H1 (cell line): ENCODE data around the gene GPC2. TPM values are rescaled to one million over a fixed set of nuclear protein-coding genes. Genes with fewer than 3 reads are reported as not detected.

ENCODE experiments used
- ASH2L ChIP-seq: fragments of 200-600, 300-600 bp; sonication (generic); IDR thresholded peaks from one replicate; pipeline ENCODE4 v1.7.1; 2017; ENCODE audit warnings: low read length
- EZH2 ChIP-seq: fragments of 200-600 bp; sonication (generic); IDR thresholded peaks from 2 replicates; pipeline ENCODE4 v1.7.1; 2012; ENCODE audit warnings: low read depth, mild to moderate bottlenecking, moderate library complexity, low read length, inconsistent platforms; ENCODE audit not compliant: severe bottlenecking
- KDM5A ChIP-seq: fragments of 200-600 bp; IDR thresholded peaks from 2 replicates; pipeline ENCODE4 v1.7.1; 2012; ENCODE audit warnings: mild to moderate bottlenecking, low read length, inconsistent platforms, mixed read lengths
- RAD21 ChIP-seq, 2 experiments: IDR thresholded peaks in 1 of 2; conservative IDR thresholded peaks in 1 of 2; 2 replicates each; pipeline ENCODE4 v1.6.1; 2011; ENCODE audit warnings: low read depth in 2 of 2, low read length in 2 of 2, improper control_type of control experiment in 1 of 2, inconsistent platforms in 1 of 2, mild to moderate bottlenecking in 1 of 2, moderate library complexity in 1 of 2
- RFX5 ChIP-seq: IDR thresholded peaks from 2 replicates; pipeline ENCODE4 v1.6.1; 2011; ENCODE audit warnings: low read depth, low read length, improper control_type of control experiment, borderline replicate concordance
- RXRA ChIP-seq: IDR thresholded peaks from 2 replicates; pipeline ENCODE4 v1.6.1; 2011; ENCODE audit warnings: low read depth, mild to moderate bottlenecking, low read length, moderate library complexity; ENCODE audit not compliant: insufficient read depth
- SRF ChIP-seq: IDR thresholded peaks from 2 replicates; pipeline ENCODE4 v1.6.1; 2011; ENCODE audit warnings: mild to moderate bottlenecking, low read depth, low read length, moderate library complexity
- TCF12 ChIP-seq: IDR thresholded peaks from 2 replicates; pipeline ENCODE4 v1.6.1; 2011; ENCODE audit warnings: low read depth, mild to moderate bottlenecking, low read length
- YY1 ChIP-seq: IDR thresholded peaks from 2 replicates; pipeline ENCODE4 v1.6.1; 2011; ENCODE audit warnings: low read depth, mild to moderate bottlenecking, low read length
- polyA plus RNA-seq, 7 experiments: library from polyadenylated mRNA; depleted of rRNA in 3 of 7; stranded (reverse) in 5 of 7; unstranded in 2 of 7; fragments of >200 nt in 5 of 7; fragments of 200-250 nt in 2 of 7; gene quantifications; 1 replicate in 5 of 7; 2 replicates in 1 of 7; 4 replicates in 1 of 7; pipeline versions ENCODE4 v1.2.1 to v1.2.3, GENCODE V29; 2011 to 2013; ENCODE audit warnings: missing spikeins in 2 of 7, mixed read lengths in 2 of 7
- total RNA-seq: library from RNA; stranded (reverse); fragmentation: NEBNext Ultra II Directional; extraction: Animal tissue kit (Norgen Biotek cat#: 25700); gene quantifications from 2 replicates; pipeline ENCODE4 v1.2.1, GENCODE V29; 2021

Gene GPC2
- total and polyA plus RNA-seq, 2 of the 8 experiments (the other 6 are each of a cell fraction or from before 2014, with no cell fraction given) = 25.3 to 44.8 TPM

- TF ChIP-seq YY1 (no peak), RFX5 (no peak), ASH2L (no peak), RAD21 (IDR thresholded peaks at IDR 0.05 in 1 of 2, conservative IDR thresholded peaks at IDR 0.05 in 1 of 2; ENCODE audit: low read depth in 2 of 2, low read length in 2 of 2) (no peak), TCF12 (no peak), KDM5A (no peak), EZH2 (no peak), RXRA (no peak), SRF (no peak)
- TF ChIP-seq, all 59 proteins: peak for 0
Measured at GRCh38 chr7:100210805-100211204, 33.6 kb upstream of the GPC2 start (continued).
